Heart left ventricle (tissue), 16 donors: ENCODE data around the gene ITPK1. TPM values are rescaled to one million over a fixed set of nuclear protein-coding genes. Genes with fewer than 3 reads are reported as not detected.

Experiments
- ATAC-seq, 4 donors: fragments of 200-7000 bp; cut with Tn5 transposase; one replicate each; pipeline ENCODE4 v1.9.1; 2020 to 2022; ENCODE audit warnings: moderate library complexity in 4 of 4, mild to moderate bottlenecking in 3 of 4, moderate number of reproducible peaks in 1 of 4
- DNase-seq, 5 donors: peaks; one replicate each; pipeline ENCODE4 v3.0.0-alpha.2; 2020
- H3K27ac ChIP-seq, 12 donors: fragments of 200-600 bp; sonication (generic) in 4 of 12; one replicate each; pipeline versions ENCODE4 v1.5.0 to v1.8.0; 2016 to 2022; ENCODE audit warnings: mild to moderate bottlenecking in 2 of 12
- H3K27me3 ChIP-seq, 9 donors: fragments of 200-600 bp; sonication (generic) in 2 of 9; one replicate each; pipeline versions ENCODE4 v1.5.1 to v1.8.0; 2016 to 2022; ENCODE audit warnings: mild to moderate bottlenecking in 3 of 9
- H3K36me3 ChIP-seq, 9 donors: fragments of 200-600 bp; sonication (generic) in 2 of 9; one replicate each; pipeline versions ENCODE4 v1.5.0 to v1.8.0; 2018 to 2022; ENCODE audit warnings: mild to moderate bottlenecking in 2 of 9
- H3K4me1 ChIP-seq, 12 donors: fragments of 200-600 bp; sonication (generic) in 4 of 12; one replicate each; pipeline versions ENCODE4 v1.5.0 to v1.8.0; 2016 to 2022; ENCODE audit warnings: mild to moderate bottlenecking in 3 of 12
- H3K4me3 ChIP-seq, 12 donors: fragments of 200-600 bp; sonication (generic) in 4 of 12; one replicate each; pipeline versions ENCODE4 v1.5.0 to v1.8.0; 2017 to 2022; ENCODE audit warnings: mild to moderate bottlenecking in 9 of 12, moderate library complexity in 4 of 12
- H3K9me3 ChIP-seq, 12 donors: fragments of 200-600 bp; sonication (generic) in 4 of 12; one replicate each; pipeline versions ENCODE4 v1.5.0 to v1.8.0; 2016 to 2022; ENCODE audit warnings: mild to moderate bottlenecking in 1 of 12
- POLR2A ChIP-seq, 2 donors: fragments of 450-650 bp; IDR thresholded peaks; one replicate each; pipeline ENCODE4 v1.6.1; 2017; ENCODE audit warnings: antibody characterized with exemption in 2 of 2, mild to moderate bottlenecking in 2 of 2, moderate library complexity in 2 of 2
- WGBS, 4 donors: extraction: QIAGEN DNeasy Blood & Tissue Kit in 2 of 4; methylation state at CpG; one replicate each; pipeline versions ENCODE4 v1.1.5 to v1.1.7; 2013 to 2018; 5-methylcytosine and 5-hydroxymethylcytosine counted together
- intact Hi-C, 10 donors: fragments of 100-400 bp; cut with DNase I; formaldehyde crosslinking; loops; one replicate each; pipeline versions ENCODE4 v1.11.1 to v1.14.2; 2022
- polyA plus RNA-seq, 2 donors: library from polyadenylated mRNA; stranded (reverse); fragments of 200-250 nt; gene quantifications; one replicate each; pipeline ENCODE4 v1.2.3, GENCODE V29; 2013
- total RNA-seq, 9 donors: library from RNA; depleted of rRNA in 2 of 9; stranded (reverse); fragments of >200 nt in 2 of 9; fragmentation: NEBNext Ultra II Directional in 3 of 9; extraction: Animal tissue kit (Norgen Biotek cat#: 25700) in 3 of 9; gene quantifications; one replicate each; pipeline versions ENCODE4 v1.1.0 to v1.2.4, GENCODE V29; 2016 to 2023
- TF ChIP-seq, protein P1 (sequence below), 12 donors: fragments of 200-600 bp; sonication (generic) in 4 of 12; IDR thresholded peaks; one replicate each; pipeline versions ENCODE4 v1.5.0 to v1.8.0; 2018 to 2022; ENCODE audit warnings: antibody characterized with exemption in 12 of 12, mild to moderate bottlenecking in 5 of 12
- donor health status: ischemic (EF 13 %, LVEDD 7.1; RV severe dilation, severe dysfunction).
- donor health status: healthy with polysubstance abuse.
- donor health status: DM: no; HTN: yes; CAD: no.
- donor health status: DM: no; HTN: no; CAD: no.
- donor health status: ischemic (EF 25% LVEDD 6.9; RV normal size, moderate dysfunction).
- donor health status: ischemic (EF 25% LVEDD 5.7; RV mildly dilated, moderate dysfunction).
- donor health status: healthy.
- donor health status: DM: yes; HTN: yes; CAD: no.
- donor health status: ischemic (EF 35%, LVEDD 5.7; RV mildly dilated, moderate dysfunction).
- donor health status: nonischemic (EF 11% LVEDD 7.7; RV severe dilation, severe dysfunction).
- donor health status: DM: yes; HTN: yes; CAD: no.
- donor health status: PGD.
- donor health status: ischemic (EF 29% LVEDD 5.4; RV normal size, mild dysfunction).
- donor health status: nonischemic (EF 23%, LVEDD 6.1; RV moderate dilation, normal function).

The ITPK1 gene
- total and polyA plus RNA-seq, 11 donors: 44.5 to 158 (median 91.0) TPM

DNA sequence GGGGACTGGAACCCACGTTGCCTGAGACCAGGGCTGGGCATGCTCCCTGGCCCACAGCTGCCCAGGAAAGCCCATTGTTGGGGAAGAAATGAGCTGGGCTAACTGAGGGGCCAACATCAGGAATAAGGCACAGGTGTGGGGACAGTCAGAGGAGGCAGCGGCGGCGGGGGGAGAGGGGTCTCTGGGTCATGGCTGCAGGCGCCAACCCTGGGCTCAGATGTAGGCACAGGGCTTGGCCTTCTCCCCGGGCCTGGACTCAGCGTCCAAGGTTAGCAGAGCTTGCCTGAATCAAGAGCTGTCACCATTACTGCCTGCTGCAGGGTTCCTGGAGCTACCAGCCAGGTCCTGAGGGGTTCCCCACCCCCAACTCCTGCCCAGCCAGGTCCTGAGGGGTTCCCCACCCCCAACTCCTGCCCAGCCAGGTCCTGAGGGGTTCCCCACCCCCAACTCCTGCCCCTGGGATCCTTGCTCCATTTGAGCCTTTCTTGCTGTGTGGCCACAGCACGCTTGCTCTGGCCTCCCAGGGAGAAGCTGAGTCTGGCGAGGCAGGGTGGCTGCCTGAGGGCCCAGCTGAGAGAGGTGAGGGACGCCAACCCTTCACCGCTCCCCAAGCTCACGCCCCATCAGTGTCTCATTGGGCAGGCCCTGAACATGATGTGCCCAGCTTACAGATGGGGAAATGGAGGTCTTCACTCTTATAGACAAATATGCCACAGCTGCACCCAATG is 186.6 kb downstream of the ITPK1 start:
- WGBS, 4 donors: 80 to 88% (median 85%) methylated on average over 7 to 12 of the region's 12 CpGs

DNA sequence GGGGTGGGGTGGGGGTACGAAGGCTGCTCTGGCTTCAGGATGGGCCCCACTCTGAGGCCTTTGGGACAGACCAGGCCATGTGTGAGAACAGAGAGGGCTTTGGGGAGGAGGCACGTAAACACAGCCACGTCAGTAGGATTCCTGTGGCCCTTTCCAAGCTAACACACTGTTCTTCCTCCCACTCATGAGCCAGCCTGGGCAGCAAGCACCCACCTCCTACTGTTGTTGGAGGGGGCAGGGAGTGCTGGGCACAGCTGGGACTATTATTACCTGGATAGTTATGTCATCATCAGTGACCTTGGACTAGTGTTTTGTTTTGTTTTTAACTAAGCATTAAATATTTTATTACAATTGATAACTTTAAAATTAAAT is 187.5 kb downstream of the ITPK1 start:
- ATAC-seq (no peak), DNase-seq (no peak)
- no peak overlapping the region for H3K4me3 ChIP-seq
- H3K9me3 ChIP-seq: no peaks in the 10 kb centered on the region
- no peaks in the 10 kb centered on the region for H3K36me3 ChIP-seq
- H3K27ac ChIP-seq: no peak overlapping the region
- H3K4me1 ChIP-seq: peaks cover 0 to 3% (median 0%) of the 10 kb centered on the region in 12 donors
- H3K27me3 ChIP-seq: peaks cover 0 to 10% (median 4%) of the 10 kb centered on the region in 9 donors
- TF ChIP-seq, protein P1, sequence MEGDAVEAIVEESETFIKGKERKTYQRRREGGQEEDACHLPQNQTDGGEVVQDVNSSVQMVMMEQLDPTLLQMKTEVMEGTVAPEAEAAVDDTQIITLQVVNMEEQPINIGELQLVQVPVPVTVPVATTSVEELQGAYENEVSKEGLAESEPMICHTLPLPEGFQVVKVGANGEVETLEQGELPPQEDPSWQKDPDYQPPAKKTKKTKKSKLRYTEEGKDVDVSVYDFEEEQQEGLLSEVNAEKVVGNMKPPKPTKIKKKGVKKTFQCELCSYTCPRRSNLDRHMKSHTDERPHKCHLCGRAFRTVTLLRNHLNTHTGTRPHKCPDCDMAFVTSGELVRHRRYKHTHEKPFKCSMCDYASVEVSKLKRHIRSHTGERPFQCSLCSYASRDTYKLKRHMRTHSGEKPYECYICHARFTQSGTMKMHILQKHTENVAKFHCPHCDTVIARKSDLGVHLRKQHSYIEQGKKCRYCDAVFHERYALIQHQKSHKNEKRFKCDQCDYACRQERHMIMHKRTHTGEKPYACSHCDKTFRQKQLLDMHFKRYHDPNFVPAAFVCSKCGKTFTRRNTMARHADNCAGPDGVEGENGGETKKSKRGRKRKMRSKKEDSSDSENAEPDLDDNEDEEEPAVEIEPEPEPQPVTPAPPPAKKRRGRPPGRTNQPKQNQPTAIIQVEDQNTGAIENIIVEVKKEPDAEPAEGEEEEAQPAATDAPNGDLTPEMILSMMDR (IDR thresholded peaks at IDR 0.05): no peak
- no peak for TF ChIP-seq POLR2A (IDR thresholded peaks at IDR 0.05)
- WGBS, 4 donors: 63 to 80% (median 69%) methylated on average over 2 to 3 of the region's 3 CpGs
- intact Hi-C loops: no loop called here

More for the DNA sequence above, 186.6 kb downstream of the ITPK1 start:
- Histone ChIP-seq H3K36me3 (no peaks in the 10 kb centered on the region), H3K27me3 (peaks cover 0 to 4% (median 0%) of the 10 kb centered on the region in 9 donors), H3K27ac (no peak overlapping the region), H3K4me1 (no peaks in the 10 kb centered on the region), H3K4me3 (no peak overlapping the region), H3K9me3 (no peaks in the 10 kb centered on the region)
- DNase-seq (no peak), ATAC-seq (no peak)
- TF ChIP-seq, protein P1 (IDR thresholded peaks at IDR 0.05): no peak
- TF ChIP-seq POLR2A (IDR thresholded peaks at IDR 0.05): no peak
- intact Hi-C loops: no loop called here

GRCh38 chr14:92927349-92928257 is 188.1 kb downstream of the ITPK1 start:
- DNase-seq: no peak
- H3K27me3 ChIP-seq: peaks cover 6 to 16% (median 8%) of the 10 kb centered on the region in 9 donors
- no peak for ATAC-seq
- H3K9me3 ChIP-seq: no peaks in the 10 kb centered on the region
- peaks cover 0 to 8% (median 0%) of the 10 kb centered on the region in 12 donors for H3K4me1 ChIP-seq
- no peak overlapping the region for H3K27ac ChIP-seq
- no peaks in the 10 kb centered on the region for H3K36me3 ChIP-seq
- no peak overlapping the region for H3K4me3 ChIP-seq
- intact Hi-C loops: no loop called here
- 51 to 63% (median 54%) methylated on average over 13 to 14 of the region's 14 CpGs for WGBS, 4 donors
- TF ChIP-seq, protein P1 (IDR thresholded peaks at IDR 0.05): no peak
- no peak for TF ChIP-seq POLR2A (IDR thresholded peaks at IDR 0.05)

DNA sequence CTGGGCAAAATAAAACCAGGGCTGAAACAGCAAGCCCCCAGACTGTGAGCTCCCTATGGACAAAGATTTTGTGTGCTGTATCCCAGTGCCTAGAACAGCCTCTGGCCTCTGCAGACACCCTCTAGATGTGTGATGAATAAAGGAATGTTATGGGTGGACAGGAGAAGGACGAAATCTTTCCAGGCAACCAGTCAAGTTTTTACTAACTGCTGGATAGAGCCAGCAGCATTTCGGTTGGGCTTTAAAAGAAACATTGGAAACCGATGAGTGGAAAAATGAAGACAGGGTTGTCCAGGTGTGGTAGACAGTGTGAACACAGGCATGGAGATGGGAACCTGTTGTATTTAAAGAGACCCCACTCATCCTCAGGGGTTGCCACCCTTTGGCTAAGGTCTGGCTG is 188.8 kb downstream of the ITPK1 start:
- ATAC-seq (no peak), DNase-seq (no peak)
- 66 to 74% (median 69%) methylated on average over 3 of the region's 3 CpGs for WGBS, 4 donors
- Histone ChIP-seq H3K4me3 (no peak overlapping the region), H3K4me1 (peaks cover 0 to 8% (median 0%) of the 10 kb centered on the region in 12 donors), H3K27ac (no peak overlapping the region), H3K27me3 (peaks cover 7 to 22% (median 10%) of the 10 kb centered on the region in 9 donors), H3K36me3 (no peaks in the 10 kb centered on the region), H3K9me3 (no peaks in the 10 kb centered on the region)
- no peak for TF ChIP-seq POLR2A (IDR thresholded peaks at IDR 0.05)
- TF ChIP-seq, protein P1 (IDR thresholded peaks at IDR 0.05): no peak
- intact Hi-C loops: no loop called here
